Activated T-cell treated with anti-CD3 and anti-CD28 coated beads, Interleukin-2, amount 50 U/mL, for 1 hour (primary cell): ENCODE measurements around the gene CD151.
A peak's percentile ranks its signal among the peaks of the same experiment; 100 is the strongest.

Experiments used
- DNase-seq: peaks from one replicate; pipeline ENCODE4 v3.0.0-alpha.2; 2020

CD151 gene

GRCh38 chr11:829847-830294, 2.9 kb upstream of the CD151 start:
- no peak for DNase-seq

GRCh38 chr11:830295-831117, 2.2 kb upstream of the CD151 start:
- DNase-seq, result peak; percentile 66

- DNase-seq, result peak; percentile 23
These were observed 1.5 kb upstream of the CD151 start for GRCh38 chr11:831118-831864.

- peak; percentile 25 for DNase-seq
These were observed 707 bp upstream of the CD151 start for GRCh38 chr11:831961-832528.

GRCh38 chr11:833114-833791, 501 bp downstream of the CD151 start:
- peak; percentile 53 for DNase-seq

- DNase-seq, result peak; percentile 18
These were observed 1.1 kb downstream of the CD151 start for GRCh38 chr11:833849-834311.

- DNase-seq, result peak; percentile 31
These were observed 1.9 kb downstream of the CD151 start for GRCh38 chr11:834371-835316.

GRCh38 chr11:836274-836673, 3.5 kb downstream of the CD151 start:
- no peak for DNase-seq

- no peak for DNase-seq
These were observed 3.9 kb downstream of the CD151 start for GRCh38 chr11:836700-837099.

- DNase-seq, result no peak
These were observed 4.6 kb downstream of the CD151 start for GRCh38 chr11:837189-837989.

- DNase-seq, result no peak
These were observed 5.2 kb downstream of the CD151 start for GRCh38 chr11:837990-838307.

- no peak for DNase-seq
These were observed 5.9 kb downstream of the CD151 start for GRCh38 chr11:838441-839279.

- no peak for DNase-seq
These were observed 6.5 kb downstream of the CD151 start for GRCh38 chr11:839280-839623.

- DNase-seq, result no peak
These were observed 7.3 kb downstream of the CD151 start for GRCh38 chr11:839875-840617.

GRCh38 chr11:841981-842369, 9.2 kb downstream of the CD151 start:
- no peak for DNase-seq

GRCh38 chr11:842370-843002, 9.7 kb downstream of the CD151 start, which contains the start of the genes POLR2L and TSPAN4:
Gene POLR2L, minus strand, starts transcription at chr11:842529. Its CDS starts 21 bp downstream, at chr11:842508.
Gene TSPAN4, plus strand, starts transcription at chr11:842852. Its CDS starts 7,453 bp downstream, at chr11:850305.
- peak; percentile 92 for DNase-seq

- DNase-seq, result no peak
These were observed 10.5 kb downstream of the CD151 start for GRCh38 chr11:843086-843734.
